GM21723 (cell line): ENCODE data around the gene DNAH8.
"Not testable (repeated sequence)": the region's sequence is repeated elsewhere in the genome, so short reads cannot be mapped to it uniquely, and the experiment has no call there.

Source experiments
- ATAC-seq: cut with Tn5 transposase; IDR thresholded peaks from one replicate; pipeline ENCODE4 v1.9.1; 2021; ENCODE audit warnings: mild to moderate bottlenecking, moderate library complexity; ENCODE audit not compliant: unreplicated experiment

Gene DNAH8

GRCh38 chr6:38697846-38698245 is 17.3 kb upstream of the DNAH8 start:
- no peak for ATAC-seq

GRCh38 chr6:38699702-38700101 is 15.4 kb upstream of the DNAH8 start:
- ATAC-seq: not testable (repeated sequence)

- ATAC-seq: no peak
These were observed 13.6 kb upstream of the DNAH8 start for GRCh38 chr6:38701551-38701950.

GRCh38 chr6:38702558-38703397 is 12.3 kb upstream of the DNAH8 start, which contains the start of gene GLO1:
GLO1 (minus strand) TSS chr6:38703145; CDS start chr6:38703054, 91 bp downstream.
- ATAC-seq: peak; percentile 99

- no peak for ATAC-seq
These were observed 11.0 kb upstream of the DNAH8 start for GRCh38 chr6:38703949-38704590.

GRCh38 chr6:38705924-38706323 is 9.2 kb upstream of the DNAH8 start:
- no peak for ATAC-seq

- no peak for ATAC-seq
These were observed 6.6 kb upstream of the DNAH8 start for GRCh38 chr6:38708496-38708895.

- ATAC-seq: no peak
These were observed 1.3 kb upstream of the DNAH8 start for GRCh38 chr6:38713812-38714211.

GRCh38 chr6:38714239-38715015 is 684 bp upstream of the DNAH8 start:
- ATAC-seq: no peak

- no peak for ATAC-seq
These were observed 1.7 kb downstream of the DNAH8 start for GRCh38 chr6:38716825-38717224.

GRCh38 chr6:38719358-38719757 is 4.2 kb downstream of the DNAH8 start:
- ATAC-seq: no peak

- no peak for ATAC-seq
These were observed 5.2 kb downstream of the DNAH8 start for GRCh38 chr6:38720295-38720694.

- ATAC-seq: no peak
These were observed 6.9 kb downstream of the DNAH8 start for GRCh38 chr6:38722038-38722437.

- no peak for ATAC-seq
These were observed 7.7 kb downstream of the DNAH8 start for GRCh38 chr6:38722727-38723334.

- no peak for ATAC-seq
These were observed 8.7 kb downstream of the DNAH8 start for GRCh38 chr6:38723783-38724182.

GRCh38 chr6:38724343-38724742 is 9.2 kb downstream of the DNAH8 start:
- no peak for ATAC-seq

- ATAC-seq: no peak
These were observed 10.5 kb downstream of the DNAH8 start for GRCh38 chr6:38725414-38726183.

GRCh38 chr6:38728203-38728602 is 13.1 kb downstream of the DNAH8 start:
- ATAC-seq: no peak

GRCh38 chr6:38730140-38730862 is 15.2 kb downstream of the DNAH8 start:
- no peak for ATAC-seq

- ATAC-seq: no peak
These were observed 21.8 kb downstream of the DNAH8 start for GRCh38 chr6:38736951-38737350.
